ENCODE data around the gene PPFIA1.

Gene PPFIA1

DNA sequence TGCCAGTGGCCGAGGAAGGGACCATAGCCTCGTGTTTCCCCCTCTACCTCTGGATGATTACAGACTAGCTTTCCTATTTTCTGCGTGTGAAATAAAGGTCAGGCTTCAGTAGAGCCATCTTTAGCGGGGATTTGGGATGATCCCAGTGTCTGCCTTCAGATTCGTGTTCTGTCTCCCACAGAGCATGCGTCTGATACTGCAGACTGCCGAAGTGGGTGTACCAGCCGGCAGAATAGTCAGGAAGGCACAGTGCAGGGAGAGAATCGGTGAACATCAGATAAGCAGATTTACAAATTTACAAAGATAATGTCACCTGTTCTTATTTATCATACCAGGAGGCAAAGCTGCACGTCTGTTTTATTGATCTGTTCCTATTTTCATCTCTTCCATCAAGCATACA is 138.9 kb downstream of the PPFIA1 start:
- no peaks in the 10 kb centered on the region for H3K4me1 ChIP-seq (ENCODE audit: control insufficient read depth in 1 of 2, insufficient read depth in 1 of 2, low read depth in 1 of 2, low read length in 1 of 2)
- no peak overlapping the region for H3K27ac ChIP-seq
- H3K4me3 ChIP-seq (ENCODE audit: low read depth in 1 of 2, low read length in 1 of 2) = no peak overlapping the region
- H3K9me3 ChIP-seq = no peaks in the 10 kb centered on the region
- no peaks in the 10 kb centered on the region for H3K36me3 ChIP-seq
- TF ChIP-seq, protein P1, sequence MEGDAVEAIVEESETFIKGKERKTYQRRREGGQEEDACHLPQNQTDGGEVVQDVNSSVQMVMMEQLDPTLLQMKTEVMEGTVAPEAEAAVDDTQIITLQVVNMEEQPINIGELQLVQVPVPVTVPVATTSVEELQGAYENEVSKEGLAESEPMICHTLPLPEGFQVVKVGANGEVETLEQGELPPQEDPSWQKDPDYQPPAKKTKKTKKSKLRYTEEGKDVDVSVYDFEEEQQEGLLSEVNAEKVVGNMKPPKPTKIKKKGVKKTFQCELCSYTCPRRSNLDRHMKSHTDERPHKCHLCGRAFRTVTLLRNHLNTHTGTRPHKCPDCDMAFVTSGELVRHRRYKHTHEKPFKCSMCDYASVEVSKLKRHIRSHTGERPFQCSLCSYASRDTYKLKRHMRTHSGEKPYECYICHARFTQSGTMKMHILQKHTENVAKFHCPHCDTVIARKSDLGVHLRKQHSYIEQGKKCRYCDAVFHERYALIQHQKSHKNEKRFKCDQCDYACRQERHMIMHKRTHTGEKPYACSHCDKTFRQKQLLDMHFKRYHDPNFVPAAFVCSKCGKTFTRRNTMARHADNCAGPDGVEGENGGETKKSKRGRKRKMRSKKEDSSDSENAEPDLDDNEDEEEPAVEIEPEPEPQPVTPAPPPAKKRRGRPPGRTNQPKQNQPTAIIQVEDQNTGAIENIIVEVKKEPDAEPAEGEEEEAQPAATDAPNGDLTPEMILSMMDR (IDR thresholded peaks at IDR 0.05) = no peak
- peaks cover 100% of the 10 kb centered on the region for H3K27me3 ChIP-seq

DNA sequence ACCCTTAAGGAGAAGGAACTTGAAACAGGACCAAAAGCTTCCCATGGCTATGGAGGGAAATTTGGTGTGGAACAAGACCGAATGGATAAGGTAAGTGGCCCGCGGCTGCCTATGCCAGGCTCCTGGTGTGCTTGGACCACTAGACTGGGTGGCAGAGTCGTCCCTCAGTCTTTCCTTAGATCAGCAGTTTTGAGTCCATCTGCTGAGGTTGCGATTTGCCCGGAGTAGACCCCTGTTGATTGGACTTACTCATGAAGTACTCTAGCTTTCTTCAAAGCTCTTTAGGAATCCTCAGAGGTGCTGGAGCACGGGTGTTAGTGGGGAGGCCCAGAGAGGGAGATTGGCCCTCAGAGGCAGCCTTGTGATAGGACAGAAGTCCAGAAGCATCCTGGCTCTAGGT is 139.4 kb downstream of the PPFIA1 start:
- H3K4me1 ChIP-seq (ENCODE audit: control insufficient read depth in 1 of 2, insufficient read depth in 1 of 2, low read depth in 1 of 2, low read length in 1 of 2) = no peaks in the 10 kb centered on the region
- H3K27ac ChIP-seq = no peak overlapping the region
- TF ChIP-seq, protein P1 (IDR thresholded peaks at IDR 0.05) = no peak
- no peak overlapping the region for H3K4me3 ChIP-seq (ENCODE audit: low read depth in 1 of 2, low read length in 1 of 2)
- no peaks in the 10 kb centered on the region for H3K36me3 ChIP-seq
- H3K9me3 ChIP-seq = no peaks in the 10 kb centered on the region
- peaks cover 100% of the 10 kb centered on the region for H3K27me3 ChIP-seq

DNA sequence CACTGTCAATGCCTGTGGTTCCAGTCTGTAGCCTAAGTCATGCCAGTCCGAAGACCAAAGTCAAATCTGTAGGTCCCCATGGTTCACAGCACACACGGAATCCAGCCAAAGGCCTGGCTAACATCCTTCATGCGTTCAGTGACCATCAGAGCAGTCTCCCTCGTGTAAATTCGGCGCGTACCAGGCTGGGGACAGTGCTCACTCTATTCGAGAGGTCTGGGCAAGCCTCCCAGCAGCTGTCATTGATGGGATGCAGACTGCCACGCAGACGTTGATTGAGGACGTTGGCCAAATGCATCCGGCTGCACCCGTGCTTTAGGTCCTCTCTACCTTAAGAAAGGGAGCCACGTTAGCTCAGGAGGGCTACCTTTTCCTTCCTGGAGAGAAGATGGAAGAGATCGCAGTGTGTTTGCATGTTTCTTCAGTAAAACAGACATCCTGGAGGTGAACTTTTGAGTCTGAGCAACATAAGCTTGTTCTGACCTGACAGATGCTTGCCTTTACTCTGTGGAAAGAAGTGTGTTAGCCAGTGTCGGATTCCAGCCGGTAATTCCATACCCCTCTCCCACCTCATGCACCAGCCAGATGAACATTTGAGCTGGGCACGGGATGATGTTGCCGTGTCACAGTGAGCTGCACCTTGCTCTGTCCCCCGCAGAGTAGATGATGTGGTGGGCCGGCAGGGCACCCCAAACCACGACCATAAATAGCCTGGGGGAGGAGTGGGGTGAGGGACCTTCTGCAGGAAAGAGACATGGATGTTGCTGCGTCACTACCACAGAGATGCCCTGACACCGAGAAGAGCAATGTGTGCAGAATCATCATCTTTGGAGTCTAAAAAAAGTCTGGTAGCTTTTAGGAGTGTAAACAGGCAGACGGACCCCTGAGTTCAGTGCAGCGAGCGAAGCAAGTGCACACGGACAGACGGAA is 140.1 kb downstream of the PPFIA1 start:
- TF ChIP-seq, protein P1 (IDR thresholded peaks at IDR 0.05) = no peak
- Histone ChIP-seq H3K27me3 (peaks cover 100% of the 10 kb centered on the region), H3K9me3 (no peaks in the 10 kb centered on the region), H3K27ac (no peak overlapping the region), H3K4me1 (ENCODE audit: control insufficient read depth in 1 of 2, insufficient read depth in 1 of 2, low read depth in 1 of 2, low read length in 1 of 2) (peaks cover 3 to 5% of the 10 kb centered on the region in 2 experiments), H3K36me3 (no peaks in the 10 kb centered on the region), H3K4me3 (ENCODE audit: low read depth in 1 of 2, low read length in 1 of 2) (no peak overlapping the region)

DNA sequence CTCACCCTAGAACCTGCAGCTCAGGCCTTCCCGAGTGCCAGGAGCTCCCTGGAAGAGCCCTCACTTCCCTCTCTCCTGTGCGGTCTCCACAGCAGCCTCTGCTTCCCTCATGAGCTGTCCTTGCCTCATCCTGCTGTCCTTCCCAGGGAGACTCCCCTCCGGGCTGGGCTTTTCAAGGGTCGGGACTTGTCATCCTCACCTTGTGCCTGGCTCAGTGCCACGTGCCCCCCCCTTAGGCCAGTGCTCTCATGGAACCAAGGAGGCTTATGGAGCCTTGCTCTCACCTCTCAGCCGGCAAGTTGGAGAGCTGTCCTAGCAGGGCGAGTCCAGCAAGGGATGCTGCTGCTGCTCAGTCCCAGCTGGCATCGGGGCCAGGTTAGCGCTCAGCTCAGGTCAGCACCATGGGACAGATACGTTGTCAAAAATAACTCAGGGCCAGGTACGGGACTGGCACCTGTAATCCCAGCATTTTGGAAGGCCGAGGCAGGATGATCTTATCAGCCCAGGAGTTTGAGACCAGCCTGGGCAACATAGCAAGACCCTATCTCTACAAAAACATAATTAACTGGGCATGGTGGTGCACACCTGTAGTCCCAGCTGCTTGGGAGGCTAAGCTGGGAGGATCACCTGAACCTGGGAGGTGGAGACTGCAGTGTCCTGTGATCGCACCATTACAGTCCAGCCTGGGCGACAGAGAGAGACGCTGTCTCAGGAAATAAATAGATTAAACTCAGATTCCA is 141.4 kb downstream of the PPFIA1 start:
- peaks cover 14 to 16% of the 10 kb centered on the region in 2 experiments for H3K4me1 ChIP-seq (ENCODE audit: control insufficient read depth in 1 of 2, insufficient read depth in 1 of 2, low read depth in 1 of 2, low read length in 1 of 2)
- TF ChIP-seq, protein P1 (IDR thresholded peaks at IDR 0.05) = no peak
- H3K27ac ChIP-seq = no peak overlapping the region
- H3K4me3 ChIP-seq (ENCODE audit: low read depth in 1 of 2, low read length in 1 of 2) = no peak overlapping the region
- no peaks in the 10 kb centered on the region for H3K36me3 ChIP-seq
- no peaks in the 10 kb centered on the region for H3K9me3 ChIP-seq
- peaks cover 94% of the 10 kb centered on the region for H3K27me3 ChIP-seq

DNA sequence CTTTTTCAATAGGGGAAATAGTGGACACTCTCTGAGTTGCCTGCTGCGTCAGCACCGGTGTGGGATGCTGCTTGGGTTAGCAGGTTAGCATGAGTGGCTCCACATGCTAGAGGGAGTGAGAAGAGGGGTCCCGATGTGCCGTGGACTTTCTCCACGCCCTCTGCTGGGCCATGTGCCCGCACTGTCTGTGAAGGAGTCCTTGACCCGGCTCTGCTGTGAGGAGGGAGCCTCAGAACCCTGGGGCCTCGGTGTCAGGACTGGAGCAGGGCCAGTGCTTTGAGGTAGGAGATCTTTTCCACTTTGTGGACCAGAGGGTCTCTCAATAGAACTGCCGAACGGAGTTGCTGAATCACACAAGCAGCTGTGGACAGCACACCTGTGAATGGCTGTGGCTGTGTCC is 142.7 kb downstream of the PPFIA1 start:
- H3K27me3 ChIP-seq = peaks cover 94% of the 10 kb centered on the region

More for the DNA sequence above, 142.7 kb downstream of the PPFIA1 start:
- TF ChIP-seq, protein P1 (IDR thresholded peaks at IDR 0.05) = no peak
- no peak overlapping the region for H3K4me3 ChIP-seq (ENCODE audit: low read depth in 1 of 2, low read length in 1 of 2)
- no peak overlapping the region for H3K27ac ChIP-seq
- H3K36me3 ChIP-seq = no peaks in the 10 kb centered on the region
- peaks cover 14 to 16% of the 10 kb centered on the region in 2 experiments for H3K4me1 ChIP-seq (ENCODE audit: control insufficient read depth in 1 of 2, insufficient read depth in 1 of 2, low read depth in 1 of 2, low read length in 1 of 2)
- H3K9me3 ChIP-seq = no peaks in the 10 kb centered on the region
